ENCODE results near the gene TCEAL5. TPM values are rescaled to one million over a fixed set of nuclear protein-coding genes. Genes with fewer than 3 reads are reported as not detected.

Gene TCEAL5
- total and polyA plus RNA-seq, 4 donors: 7.9 to 65.0 (median 35.5) TPM

DNA sequence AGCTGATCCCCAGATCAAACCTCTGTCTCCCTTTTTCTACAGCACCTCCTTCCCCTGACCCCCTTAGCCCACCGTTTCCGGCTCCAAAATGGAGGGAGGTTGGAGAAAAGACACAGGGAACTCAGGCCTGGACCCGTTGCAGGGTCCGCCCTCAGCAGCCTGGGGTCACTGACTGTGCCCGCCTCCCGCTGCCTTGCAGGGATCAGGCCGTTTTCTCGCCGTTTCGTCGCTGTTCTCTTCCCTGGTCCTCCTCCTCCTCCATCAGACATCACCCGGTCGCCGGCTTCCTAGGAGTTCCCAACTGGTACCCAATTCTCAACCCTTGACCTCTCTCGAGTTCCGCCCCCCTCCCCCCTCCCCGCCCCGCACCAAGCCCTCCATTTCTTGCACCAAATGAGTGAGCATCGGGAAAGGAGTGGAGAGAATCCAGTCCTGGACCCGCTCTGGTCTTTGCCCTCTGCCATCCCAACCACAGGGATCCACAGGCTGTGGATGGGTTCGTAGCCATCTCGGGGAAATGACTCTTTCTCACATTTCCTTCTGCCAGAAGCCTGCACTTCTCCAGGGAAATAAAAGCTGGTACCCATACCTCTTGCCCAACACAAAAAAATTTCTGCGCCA, 493 bp downstream of the TCEAL5 start:
- Histone ChIP-seq H3K36me3 (ENCODE audit: control insufficient read depth, insufficient read depth, low read length) (no peaks in the 10 kb centered on the region), H3K27ac (ENCODE audit: low read depth, low read length) (peak overlapping the region; percentile 45), H3K4me1 (ENCODE audit: control insufficient read depth, insufficient read depth, low read length) (no peaks in the 10 kb centered on the region), H3K4me3 (ENCODE audit: low read depth, low read length) (peak overlapping the region; percentile 60), H3K27me3 (ENCODE audit: control insufficient read depth, insufficient read depth, low read length) (peaks cover 16% of the 10 kb centered on the region), H3K9me3 (ENCODE audit: control insufficient read depth, insufficient read depth, low read length) (no peaks in the 10 kb centered on the region)
- 35% methylated on average over 15 of the region's 23 CpGs for WGBS (ENCODE audit: insufficient coverage)
- peak in 3 of 6 donors; percentile 5 to 24 (median 21) for DNase-seq (ENCODE audit: low read depth in 4 of 6, low spot score in 6 of 6)

DNA sequence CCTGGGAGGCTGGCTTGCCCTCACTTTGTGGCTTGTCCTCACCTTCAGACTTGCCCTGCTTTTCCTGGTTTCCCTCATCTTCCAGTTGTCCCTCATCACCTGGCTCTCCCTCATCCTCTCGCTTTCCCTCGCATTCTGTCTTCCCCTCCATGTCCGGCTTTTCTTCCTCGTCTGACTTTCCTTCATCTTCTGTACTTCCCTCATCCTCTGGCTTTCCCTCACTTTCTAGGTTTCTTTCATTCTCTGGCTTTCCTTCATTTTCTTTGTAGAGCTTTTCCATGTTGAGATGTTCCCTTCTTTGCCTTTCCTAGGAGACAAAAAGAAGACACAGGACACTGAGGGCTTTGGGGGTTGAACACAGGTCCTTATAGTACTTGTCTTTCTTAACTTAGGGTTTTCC, 2.3 kb downstream of the TCEAL5 start:
- H3K27ac ChIP-seq (ENCODE audit: low read depth, low read length): no peak overlapping the region
- no peaks in the 10 kb centered on the region for H3K36me3 ChIP-seq (ENCODE audit: control insufficient read depth, insufficient read depth, low read length)
- WGBS (ENCODE audit: insufficient coverage): 82% methylated on average over 4 of the region's 4 CpGs
- DNase-seq (ENCODE audit: low read depth in 4 of 6, low spot score in 6 of 6): no peak
- no peaks in the 10 kb centered on the region for H3K9me3 ChIP-seq (ENCODE audit: control insufficient read depth, insufficient read depth, low read length)
- H3K4me1 ChIP-seq (ENCODE audit: control insufficient read depth, insufficient read depth, low read length): no peaks in the 10 kb centered on the region
- no peak overlapping the region for H3K4me3 ChIP-seq (ENCODE audit: low read depth, low read length)
- H3K27me3 ChIP-seq (ENCODE audit: control insufficient read depth, insufficient read depth, low read length): peaks cover 19% of the 10 kb centered on the region

DNA sequence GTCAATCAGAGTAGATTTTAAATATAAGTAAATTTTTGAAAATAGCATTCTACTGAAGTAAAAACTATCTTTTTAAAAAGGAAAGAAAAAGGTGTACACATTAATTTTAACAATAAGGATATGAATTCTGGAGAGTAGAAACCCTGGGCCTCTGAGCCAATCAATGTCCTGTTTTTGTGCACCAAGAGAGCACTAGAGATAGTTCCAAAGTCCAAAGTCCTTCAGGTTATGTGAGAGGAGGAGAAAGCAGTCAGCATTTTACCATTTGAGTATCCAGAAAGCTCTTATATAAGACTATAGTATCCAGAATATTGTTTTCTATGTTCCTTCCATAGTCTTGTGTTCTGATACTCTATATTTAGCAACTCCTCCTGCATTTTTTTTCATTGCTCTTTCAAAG, 18.3 kb downstream of the TCEAL5 start:
- Histone ChIP-seq H3K4me1 (ENCODE audit: control insufficient read depth, insufficient read depth, low read length) (no peaks in the 10 kb centered on the region), H3K36me3 (ENCODE audit: control insufficient read depth, insufficient read depth, low read length) (no peaks in the 10 kb centered on the region), H3K27ac (ENCODE audit: low read depth, low read length) (no peak overlapping the region), H3K27me3 (ENCODE audit: control insufficient read depth, insufficient read depth, low read length) (peaks cover 11% of the 10 kb centered on the region), H3K9me3 (ENCODE audit: control insufficient read depth, insufficient read depth, low read length) (no peaks in the 10 kb centered on the region), H3K4me3 (ENCODE audit: low read depth, low read length) (no peak overlapping the region)
- DNase-seq (ENCODE audit: low read depth in 4 of 6, low spot score in 6 of 6): no peak

DNA sequence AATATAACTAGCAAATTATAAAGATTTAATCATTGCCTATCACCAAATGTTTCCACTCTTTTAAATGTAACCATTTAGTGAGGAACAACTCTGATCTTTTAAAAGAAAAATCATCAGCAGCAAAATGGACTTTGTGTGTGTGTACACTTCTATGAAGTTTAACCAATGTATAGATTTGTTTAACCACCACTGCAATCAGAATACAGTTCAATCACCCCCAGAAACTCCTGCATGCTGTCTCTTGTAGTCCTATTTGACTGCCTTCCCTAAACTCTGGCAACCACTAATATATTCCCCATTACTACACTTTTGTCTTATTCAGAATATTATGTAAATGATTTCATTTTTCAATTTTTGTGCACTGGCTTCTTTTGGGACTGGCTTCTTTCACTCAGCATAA, 19.9 kb downstream of the TCEAL5 start:
- H3K9me3 ChIP-seq (ENCODE audit: control insufficient read depth, insufficient read depth, low read length): no peaks in the 10 kb centered on the region
- H3K4me3 ChIP-seq (ENCODE audit: low read depth, low read length): no peak overlapping the region
- DNase-seq (ENCODE audit: low read depth in 4 of 6, low spot score in 6 of 6): no peak
- H3K4me1 ChIP-seq (ENCODE audit: control insufficient read depth, insufficient read depth, low read length): no peaks in the 10 kb centered on the region
- H3K27me3 ChIP-seq (ENCODE audit: control insufficient read depth, insufficient read depth, low read length): peaks cover 11% of the 10 kb centered on the region
- H3K27ac ChIP-seq (ENCODE audit: low read depth, low read length): no peak overlapping the region
- peaks cover 4% of the 10 kb centered on the region for H3K36me3 ChIP-seq (ENCODE audit: control insufficient read depth, insufficient read depth, low read length)

DNA sequence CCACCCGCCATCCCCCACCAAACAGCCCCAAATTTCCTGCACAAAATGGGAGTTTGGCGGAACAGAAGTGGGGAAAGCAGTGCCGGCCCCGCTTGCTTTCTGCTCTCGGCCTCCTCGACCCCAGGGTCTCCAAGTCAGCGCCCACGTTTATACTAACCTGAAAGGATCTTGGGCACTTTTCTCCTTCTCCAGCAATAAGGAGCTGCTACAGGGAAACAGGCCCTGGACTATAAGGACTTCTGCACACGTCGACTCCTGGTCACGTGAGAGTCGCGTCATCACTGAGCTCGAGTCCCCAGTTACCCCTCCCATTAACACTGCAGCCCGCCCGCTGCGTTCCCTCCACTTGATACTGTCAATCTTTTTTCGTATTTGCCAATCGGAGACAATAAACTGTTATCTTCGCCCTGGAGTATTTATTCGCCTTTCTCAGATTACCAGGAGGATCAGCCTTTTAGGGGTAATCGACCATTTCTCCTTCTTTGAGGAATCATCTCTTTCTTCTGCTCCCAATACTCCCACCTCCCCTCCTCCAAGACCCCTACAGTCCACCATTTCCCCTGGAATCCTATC, 21.5 kb downstream of the TCEAL5 start, which contains the start of gene TCEAL8:
Gene TCEAL8, minus strand, starts transcription at position 235 of the 573 bp plus-strand sequence. CDS start 1,176 bp downstream, outside the sequence.
- H3K27ac ChIP-seq (ENCODE audit: low read depth, low read length): peak within 1 kb of the TSS; percentile 95
- H3K27me3 ChIP-seq (ENCODE audit: control insufficient read depth, insufficient read depth, low read length): peaks cover 9% of the 10 kb centered on the region
- 27% methylated on average over 22 of the region's 22 CpGs for WGBS (ENCODE audit: insufficient coverage)
- H3K4me1 ChIP-seq (ENCODE audit: control insufficient read depth, insufficient read depth, low read length): no peaks in the 10 kb centered on the region
- DNase-seq (ENCODE audit: low read depth in 4 of 6, low spot score in 6 of 6): peak; percentile 64 to 96 (median 77)
- H3K4me3 ChIP-seq (ENCODE audit: low read depth, low read length): peak within 1 kb of the TSS; percentile 68
- peaks cover 4% of the 10 kb centered on the region for H3K36me3 ChIP-seq (ENCODE audit: control insufficient read depth, insufficient read depth, low read length)
- no peaks in the 10 kb centered on the region for H3K9me3 ChIP-seq (ENCODE audit: control insufficient read depth, insufficient read depth, low read length)

DNA sequence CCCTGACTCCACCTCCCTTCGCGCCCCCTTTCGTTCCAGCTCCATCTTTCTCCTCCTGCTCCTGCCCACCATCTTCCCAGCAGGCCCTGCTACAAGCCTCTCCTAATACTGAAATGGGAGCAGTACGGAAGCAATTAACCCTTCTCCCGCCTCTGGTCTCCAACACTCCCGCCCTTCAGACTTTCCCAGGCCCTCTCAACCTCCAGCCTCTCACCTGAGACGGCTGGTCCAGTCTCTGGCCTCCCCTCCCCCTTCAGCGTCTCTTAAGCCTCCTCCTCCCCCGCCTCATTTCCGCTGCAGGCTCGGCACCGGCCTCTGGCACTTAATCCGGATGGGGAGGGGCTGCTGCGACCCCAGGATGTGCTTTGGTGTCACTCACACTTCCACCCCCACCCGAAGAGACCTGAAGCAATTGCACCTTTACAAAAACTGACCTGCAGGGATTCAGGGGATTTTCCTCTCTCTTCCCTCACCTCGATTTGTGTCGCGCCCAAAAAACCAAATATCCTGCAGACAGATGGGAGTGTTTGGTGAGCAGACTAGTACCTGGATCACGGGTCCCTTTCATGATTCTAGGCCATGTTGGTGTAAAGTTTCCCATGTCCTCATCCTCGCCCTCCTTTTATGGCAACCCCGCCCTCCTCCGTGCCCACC, 22.3 kb downstream of the TCEAL5 start:
- peak; percentile 20 to 86 (median 48) for DNase-seq (ENCODE audit: low read depth in 4 of 6, low spot score in 6 of 6)
- Histone ChIP-seq H3K27ac (ENCODE audit: low read depth, low read length) (peak overlapping the region; percentile 95), H3K36me3 (ENCODE audit: control insufficient read depth, insufficient read depth, low read length) (peaks cover 4% of the 10 kb centered on the region), H3K4me1 (ENCODE audit: control insufficient read depth, insufficient read depth, low read length) (no peaks in the 10 kb centered on the region), H3K4me3 (ENCODE audit: low read depth, low read length) (peak overlapping the region; percentile 68), H3K9me3 (ENCODE audit: control insufficient read depth, insufficient read depth, low read length) (no peaks in the 10 kb centered on the region), H3K27me3 (ENCODE audit: control insufficient read depth, insufficient read depth, low read length) (peaks cover 7% of the 10 kb centered on the region)
- WGBS (ENCODE audit: insufficient coverage): 11% methylated on average over 14 of the region's 22 CpGs

DNA sequence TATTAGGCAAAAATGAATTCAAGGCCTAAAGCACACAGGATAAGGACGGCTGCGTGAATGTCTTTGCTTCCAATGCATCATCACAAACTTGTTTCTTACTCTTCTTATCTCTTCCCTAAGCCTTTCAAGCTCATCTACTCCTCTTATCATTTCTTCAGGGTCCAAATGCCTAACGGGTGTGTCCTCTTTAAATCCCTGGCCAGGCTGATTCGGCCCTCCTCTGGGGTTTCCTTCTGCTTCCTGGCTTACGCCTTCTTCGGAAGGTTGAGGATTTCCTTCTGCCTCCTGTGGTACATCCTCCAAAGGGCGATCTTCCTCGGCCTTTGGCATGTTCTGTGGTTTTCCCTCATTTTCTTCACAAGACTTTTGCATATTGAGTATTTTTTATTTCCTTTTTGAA, 22.9 kb downstream of the TCEAL5 start:
- Histone ChIP-seq H3K36me3 (ENCODE audit: control insufficient read depth, insufficient read depth, low read length) (peaks cover 4% of the 10 kb centered on the region), H3K4me3 (ENCODE audit: low read depth, low read length) (peak overlapping the region; percentile 68), H3K27ac (ENCODE audit: low read depth, low read length) (peak overlapping the region; percentile 95), H3K4me1 (ENCODE audit: control insufficient read depth, insufficient read depth, low read length) (no peaks in the 10 kb centered on the region), H3K9me3 (ENCODE audit: control insufficient read depth, insufficient read depth, low read length) (no peaks in the 10 kb centered on the region), H3K27me3 (ENCODE audit: control insufficient read depth, insufficient read depth, low read length) (peaks cover 6% of the 10 kb centered on the region)
- DNase-seq (ENCODE audit: low read depth in 4 of 6, low spot score in 6 of 6): peak in 1 of 6 donors; percentile 4
- WGBS (ENCODE audit: insufficient coverage): 51% methylated on average over 4 of the region's 8 CpGs

DNA sequence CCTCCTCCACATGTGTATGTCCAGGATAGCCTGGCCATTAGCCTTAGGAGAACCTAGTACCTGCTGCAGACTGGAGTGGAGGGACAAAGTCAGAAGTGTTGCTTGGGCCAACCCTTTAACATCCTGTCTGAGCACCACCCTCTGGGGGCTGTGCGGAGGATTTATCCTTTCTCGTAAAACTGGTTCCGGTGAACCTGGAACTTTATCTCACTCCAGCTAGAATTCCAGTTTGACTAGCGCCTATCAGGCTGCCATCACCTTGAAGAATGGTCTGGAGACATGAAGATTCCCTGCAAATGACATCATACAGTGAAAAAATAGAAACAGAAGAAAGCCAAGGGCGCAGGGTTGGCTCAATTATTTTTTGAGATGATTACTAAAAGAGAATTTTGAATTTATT, 25.6 kb downstream of the TCEAL5 start:
- H3K27ac ChIP-seq (ENCODE audit: low read depth, low read length): no peak overlapping the region
- H3K4me3 ChIP-seq (ENCODE audit: low read depth, low read length): no peak overlapping the region
- DNase-seq (ENCODE audit: low read depth in 4 of 6, low spot score in 6 of 6): no peak
- H3K27me3 ChIP-seq (ENCODE audit: control insufficient read depth, insufficient read depth, low read length): peaks cover 8% of the 10 kb centered on the region
- H3K36me3 ChIP-seq (ENCODE audit: control insufficient read depth, insufficient read depth, low read length): peaks cover 4% of the 10 kb centered on the region
- WGBS (ENCODE audit: insufficient coverage): 69% methylated on average over 4 of the region's 5 CpGs
- no peaks in the 10 kb centered on the region for H3K4me1 ChIP-seq (ENCODE audit: control insufficient read depth, insufficient read depth, low read length)
- no peaks in the 10 kb centered on the region for H3K9me3 ChIP-seq (ENCODE audit: control insufficient read depth, insufficient read depth, low read length)

DNA sequence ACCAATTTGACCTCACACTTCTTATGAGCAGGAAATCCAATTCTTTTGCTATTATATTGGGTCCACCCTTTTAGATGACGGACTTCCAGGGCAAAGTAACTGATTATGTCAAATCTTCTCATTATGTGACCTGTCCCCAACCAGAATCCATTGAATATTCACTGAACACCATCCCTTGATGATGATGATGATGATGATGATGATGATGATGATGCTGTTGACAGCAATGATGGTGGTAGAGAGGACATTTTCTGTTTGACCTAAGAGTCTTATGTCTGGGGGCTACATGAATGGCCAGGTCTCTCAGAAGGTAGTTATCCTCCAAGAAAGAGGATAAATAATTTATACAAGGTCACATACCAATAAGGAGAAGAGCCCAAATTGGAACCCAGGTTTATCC, 26.7 kb downstream of the TCEAL5 start:
- H3K27me3 ChIP-seq (ENCODE audit: control insufficient read depth, insufficient read depth, low read length): peaks cover 8% of the 10 kb centered on the region
- no peaks in the 10 kb centered on the region for H3K4me1 ChIP-seq (ENCODE audit: control insufficient read depth, insufficient read depth, low read length)
- H3K27ac ChIP-seq (ENCODE audit: low read depth, low read length): no peak overlapping the region
- H3K9me3 ChIP-seq (ENCODE audit: control insufficient read depth, insufficient read depth, low read length): no peaks in the 10 kb centered on the region
- H3K36me3 ChIP-seq (ENCODE audit: control insufficient read depth, insufficient read depth, low read length): peaks cover 4% of the 10 kb centered on the region
- no peak for DNase-seq (ENCODE audit: low read depth in 4 of 6, low spot score in 6 of 6)
- no CpG with 5 or more reads among the region's 1 CpG for WGBS (ENCODE audit: insufficient coverage)
- H3K4me3 ChIP-seq (ENCODE audit: low read depth, low read length): no peak overlapping the region

DNA sequence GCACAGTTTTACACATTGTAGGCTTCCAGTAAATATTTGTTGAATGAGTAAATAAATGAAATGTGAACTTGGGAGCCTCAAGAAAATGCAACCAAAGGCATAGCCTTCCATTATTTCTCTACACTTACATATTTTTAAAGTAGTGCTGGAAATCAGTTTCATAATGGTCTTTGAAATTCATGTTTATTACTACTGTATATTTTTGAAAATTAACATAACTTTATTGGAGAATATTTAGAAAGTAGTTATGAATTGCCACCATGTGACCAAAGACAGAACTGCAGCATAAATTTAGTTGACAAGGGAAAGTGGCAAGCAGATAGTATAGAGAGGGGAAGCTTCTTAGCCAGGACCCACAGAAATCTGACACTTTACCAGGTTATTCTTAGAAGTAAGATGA, 28.0 kb downstream of the TCEAL5 start:
- Histone ChIP-seq H3K4me1 (ENCODE audit: control insufficient read depth, insufficient read depth, low read length) (no peaks in the 10 kb centered on the region), H3K27me3 (ENCODE audit: control insufficient read depth, insufficient read depth, low read length) (peaks cover 2% of the 10 kb centered on the region), H3K9me3 (ENCODE audit: control insufficient read depth, insufficient read depth, low read length) (no peaks in the 10 kb centered on the region), H3K36me3 (ENCODE audit: control insufficient read depth, insufficient read depth, low read length) (peaks cover 4% of the 10 kb centered on the region), H3K27ac (ENCODE audit: low read depth, low read length) (no peak overlapping the region), H3K4me3 (ENCODE audit: low read depth, low read length) (no peak overlapping the region)
- DNase-seq (ENCODE audit: low read depth in 4 of 6, low spot score in 6 of 6): peak in 2 of 6 donors; percentile 25 to 40

Measured in spinal cord (tissue), 10 donors.